Vagina (tissue), 2 donors: ENCODE results near the gene ICE1. TPM values are rescaled to one million over a fixed set of nuclear protein-coding genes. Genes with fewer than 3 reads are reported as not detected.

Experiments used
- DNase-seq, 2 donors: peaks; one replicate each; pipeline ENCODE4 v3.0.0-alpha.2; 2017; ENCODE audit errors: extremely low spot score in 2 of 2
- H3K27ac ChIP-seq: fragments of 200-600 bp; sonication (generic); one replicate; pipeline ENCODE4 v1.5.1; 2019
- H3K27me3 ChIP-seq: fragments of 200-600 bp; sonication (generic); one replicate; pipeline ENCODE4 v1.5.1; 2019
- H3K36me3 ChIP-seq, 2 donors: fragments of 200-600 bp; sonication (generic); one replicate each; pipeline ENCODE4 v1.5.1; 2017 to 2019
- H3K4me1 ChIP-seq: fragments of 200-600 bp; sonication (generic); one replicate; pipeline ENCODE4 v1.5.1; 2019
- H3K4me3 ChIP-seq, 2 donors: fragments of 200-600 bp; sonication (generic); 1 replicate in 1 of 2; 2 replicates in 1 of 2; pipeline ENCODE4 v1.5.1; 2016 to 2019
- H3K9me3 ChIP-seq: fragments of 200-600 bp; sonication (generic); one replicate; pipeline ENCODE4 v1.5.1; 2019
- CTCF ChIP-seq, 3 experiments: fragments of 450-650 bp in 2 of 3; fragments of 200-600 bp in 1 of 3; sonication (generic) in 1 of 3; IDR thresholded peaks; one replicate each; pipeline ENCODE4 v1.5.1; 2017 to 2019; ENCODE audit warnings: antibody characterized with exemption in 3 of 3, mild to moderate bottlenecking in 2 of 3, moderate library complexity in 2 of 3
- POLR2A ChIP-seq, 2 donors: fragments of 450-650 bp; IDR thresholded peaks; one replicate each; pipeline ENCODE4 v1.6.1; 2017; ENCODE audit warnings: antibody characterized with exemption in 2 of 2, mild to moderate bottlenecking in 2 of 2, moderate library complexity in 2 of 2
- POLR2AphosphoS5 ChIP-seq, 2 donors: sonication (generic); formaldehyde crosslinking; IDR thresholded peaks; one replicate each; pipeline ENCODE4 v1.9.0; 2017; ENCODE audit warnings: antibody characterized with exemption in 2 of 2, mild to moderate bottlenecking in 2 of 2, low read depth in 1 of 2; ENCODE audit not compliant: insufficient read depth in 1 of 2
- intact Hi-C: fragments of 100-400 bp; cut with DNase I; formaldehyde crosslinking; loops from one replicate; pipeline ENCODE4 v1.15.1; 2023
- total RNA-seq: library from RNA; depleted of rRNA; stranded (reverse); fragments of >200 nt; gene quantifications from one replicate; pipeline ENCODE4 v1.2.3, GENCODE V29; 2016

The ICE1 gene
- total RNA-seq, 1 donor from 2014 or later, result 23.1 TPM

DNA sequence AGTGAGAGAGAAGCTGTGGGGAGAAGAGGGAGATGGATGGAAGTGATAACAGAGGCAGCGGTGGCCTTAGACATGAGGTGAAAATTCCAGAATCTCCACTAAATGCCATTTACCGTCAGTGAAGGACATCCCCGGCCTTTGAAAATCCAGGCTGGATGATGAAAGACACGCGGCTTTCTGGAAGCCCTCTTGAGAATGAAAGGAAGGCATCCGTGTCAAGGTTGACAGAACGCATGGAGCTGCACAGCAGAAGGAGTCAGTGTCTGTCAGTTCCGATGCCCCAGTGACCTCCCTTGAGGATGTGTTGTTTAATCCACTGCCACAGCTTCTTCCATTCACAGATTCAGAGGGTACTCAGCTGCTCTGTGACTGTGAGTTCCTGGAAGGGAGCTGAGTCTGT lies 114.9 kb downstream of the ICE1 start:
- no peaks in the 10 kb centered on the region for H3K27me3 ChIP-seq
- no peaks in the 10 kb centered on the region for H3K36me3 ChIP-seq
- no peak overlapping the region for H3K27ac ChIP-seq
- H3K9me3 ChIP-seq, result no peaks in the 10 kb centered on the region
- no peaks in the 10 kb centered on the region for H3K4me1 ChIP-seq
- no peak for DNase-seq
- no peak for TF ChIP-seq CTCF (IDR thresholded peaks at IDR 0.05)
- no peak for TF ChIP-seq POLR2AphosphoS5 (IDR thresholded peaks at IDR 0.05; ENCODE audit: insufficient read depth in 1 of 2, low read depth in 1 of 2)
- no peak for TF ChIP-seq POLR2A (IDR thresholded peaks at IDR 0.05)
- intact Hi-C loops, result no loop called here
- no peak overlapping the region for H3K4me3 ChIP-seq

GRCh38 chr5:5539590-5539989 lies 117.1 kb downstream of the ICE1 start:
- Histone ChIP-seq H3K4me1 (no peaks in the 10 kb centered on the region), H3K27me3 (no peaks in the 10 kb centered on the region), H3K36me3 (no peaks in the 10 kb centered on the region), H3K9me3 (no peaks in the 10 kb centered on the region), H3K4me3 (no peak overlapping the region), H3K27ac (no peak overlapping the region)
- no peak for DNase-seq
- no peak for TF ChIP-seq CTCF (IDR thresholded peaks at IDR 0.05)
- TF ChIP-seq POLR2AphosphoS5 (IDR thresholded peaks at IDR 0.05; ENCODE audit: insufficient read depth in 1 of 2, low read depth in 1 of 2), result no peak
- intact Hi-C loops, result no loop called here
